HG03280 (cell line): ENCODE results near the gene DPP6.

Experiments used
- ATAC-seq: cut with Tn5 transposase; IDR thresholded peaks from one replicate; pipeline ENCODE4 v1.9.1; 2021; ENCODE audit warnings: mild to moderate bottlenecking, moderate library complexity; ENCODE audit not compliant: unreplicated experiment

The DPP6 gene

DNA sequence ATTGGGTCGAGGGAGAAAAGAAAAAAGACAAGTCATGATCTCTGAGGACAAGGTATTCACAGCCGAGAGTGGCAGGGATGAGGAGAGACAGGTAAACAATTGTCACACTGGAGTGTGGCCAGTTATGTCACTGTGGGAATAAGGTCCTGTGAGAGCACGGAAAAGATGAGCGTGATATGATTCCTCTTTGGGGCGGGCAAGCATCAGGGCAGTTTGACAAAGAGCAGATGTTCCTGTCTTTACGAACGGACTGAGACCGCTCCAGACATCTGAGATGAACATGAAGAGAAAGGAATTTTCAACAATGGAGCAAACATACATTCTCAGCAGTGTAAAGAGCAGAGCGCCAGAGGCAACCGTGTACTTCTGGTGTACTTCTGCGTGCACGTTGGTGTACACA, 278.1 kb downstream of the DPP6 start:
- ATAC-seq: no peak

GRCh38 chr7:154332811-154333580, 280.8 kb downstream of the DPP6 start:
- ATAC-seq: no peak

DNA sequence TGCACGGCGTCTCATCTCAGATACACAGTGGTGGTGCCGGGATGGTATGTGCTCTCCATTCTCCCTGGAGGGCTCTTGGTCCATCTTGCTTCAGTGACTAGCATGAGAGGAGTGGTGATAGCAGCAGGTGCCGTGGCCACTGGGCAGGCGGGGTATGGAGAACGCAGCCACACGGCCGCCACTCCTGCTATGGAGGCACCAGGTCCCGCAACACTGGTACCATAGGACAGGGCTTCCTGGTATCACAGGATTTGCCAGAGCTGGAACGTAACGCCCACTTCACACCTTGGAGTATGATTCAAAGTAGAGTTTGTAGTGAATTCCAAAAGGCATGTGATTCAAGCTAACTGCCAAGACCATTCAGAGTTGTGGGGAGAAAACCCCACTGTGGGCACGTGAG, 284.1 kb downstream of the DPP6 start:
- no peak for ATAC-seq

DNA sequence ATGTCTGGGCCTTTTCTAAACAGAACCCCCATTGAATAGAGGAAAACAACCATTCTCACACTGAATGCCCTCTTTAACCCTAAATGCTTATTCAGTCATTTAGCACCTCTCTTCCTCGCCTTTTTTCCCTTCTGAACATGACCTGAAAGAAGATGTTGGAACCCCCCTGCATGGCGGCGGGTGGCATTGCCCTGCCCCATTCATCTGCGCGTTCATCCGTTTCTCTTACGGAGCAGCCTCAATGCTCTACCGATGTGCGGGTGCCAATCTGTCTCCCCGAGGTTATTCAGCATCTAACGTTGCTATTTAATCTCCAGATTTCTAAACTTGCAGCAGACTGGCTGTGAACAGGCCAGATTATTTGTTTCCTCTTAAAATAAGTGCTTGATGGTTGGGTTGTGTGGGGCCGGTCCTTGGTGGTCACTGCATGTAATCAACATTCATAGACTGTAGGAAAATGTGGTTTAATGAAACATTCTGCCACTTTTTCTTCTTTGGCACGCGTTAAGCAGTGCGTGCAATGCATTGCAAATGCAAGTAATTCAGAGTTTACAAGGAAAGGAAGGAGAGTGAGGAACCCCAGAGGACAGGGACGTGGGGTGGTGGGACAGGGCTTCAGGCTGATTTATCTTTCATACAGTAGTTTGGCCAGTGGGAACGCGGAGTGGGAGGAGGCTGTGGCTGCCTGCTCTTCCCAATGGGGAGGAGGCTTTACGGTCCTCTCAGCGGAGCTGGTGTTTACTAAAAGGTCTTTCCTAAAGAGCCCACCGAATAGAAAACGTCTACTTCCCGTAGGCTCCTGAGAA, 286.7 kb downstream of the DPP6 start:
- ATAC-seq: no peak

DNA sequence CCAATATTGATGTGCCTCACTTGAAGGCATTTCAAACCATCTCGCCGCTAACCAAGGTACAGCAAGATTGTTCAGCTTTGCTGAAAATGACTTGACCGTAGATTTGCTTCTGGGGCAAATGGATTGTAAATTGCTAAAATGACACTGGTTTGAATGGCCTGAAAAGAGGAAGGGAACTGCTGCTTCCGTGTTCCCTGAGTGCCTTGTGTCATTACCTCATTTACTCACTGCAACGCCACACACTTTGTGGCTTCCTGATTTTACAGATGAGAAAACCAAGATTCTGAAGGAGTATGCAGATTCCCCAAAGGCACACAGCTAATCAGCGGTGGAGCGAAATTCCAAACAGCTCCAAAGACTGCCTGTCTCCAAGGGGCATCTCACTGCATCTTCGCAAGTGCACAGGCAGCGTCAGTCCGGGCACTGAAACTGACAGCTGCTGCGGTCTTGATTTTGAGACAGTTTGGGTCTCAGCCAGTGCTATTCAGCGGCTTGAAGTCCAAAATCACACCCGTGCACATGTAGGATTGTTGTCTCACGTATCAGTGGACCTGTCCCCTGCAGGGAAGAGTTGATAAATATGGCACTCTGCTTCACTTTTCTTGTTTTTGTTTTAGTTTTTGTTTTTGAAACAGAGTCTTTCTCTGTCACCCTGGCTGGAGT, 290.9 kb downstream of the DPP6 start:
- ATAC-seq: no peak

DNA sequence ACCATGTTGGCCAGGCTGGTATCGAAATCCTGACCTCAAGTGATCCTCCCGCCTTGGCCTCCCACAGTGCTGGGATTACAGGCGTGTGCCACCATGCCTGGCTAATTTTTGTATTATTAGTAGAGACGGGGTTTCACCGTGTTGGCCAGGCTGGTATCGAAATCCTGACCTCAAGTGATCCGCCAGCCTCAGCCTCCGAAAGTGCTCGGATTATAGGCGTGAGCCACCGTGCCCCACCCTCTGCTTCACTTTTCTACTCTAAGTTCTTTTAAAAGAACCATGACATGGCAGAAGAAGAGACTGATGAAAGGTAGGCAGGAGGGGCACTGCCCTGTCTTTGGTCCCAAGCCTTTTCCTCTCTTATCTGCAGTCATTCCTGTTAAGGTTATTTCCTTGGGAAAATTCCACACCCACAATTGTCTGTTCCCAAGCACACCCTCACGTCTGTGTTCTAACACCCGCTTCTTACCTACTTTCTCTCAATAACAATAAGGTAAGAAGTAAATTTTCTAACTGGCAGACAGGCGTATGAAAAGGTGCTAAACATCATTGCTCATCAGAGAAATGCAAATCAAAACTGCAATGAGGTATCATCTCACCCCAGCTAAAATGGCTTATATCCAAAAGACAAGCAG, 291.7 kb downstream of the DPP6 start:
- ATAC-seq: no peak

GRCh38 chr7:154345093-154345492, 292.9 kb downstream of the DPP6 start:
- ATAC-seq: no peak

GRCh38 chr7:154347700-154348266, 295.6 kb downstream of the DPP6 start:
- no peak for ATAC-seq

DNA sequence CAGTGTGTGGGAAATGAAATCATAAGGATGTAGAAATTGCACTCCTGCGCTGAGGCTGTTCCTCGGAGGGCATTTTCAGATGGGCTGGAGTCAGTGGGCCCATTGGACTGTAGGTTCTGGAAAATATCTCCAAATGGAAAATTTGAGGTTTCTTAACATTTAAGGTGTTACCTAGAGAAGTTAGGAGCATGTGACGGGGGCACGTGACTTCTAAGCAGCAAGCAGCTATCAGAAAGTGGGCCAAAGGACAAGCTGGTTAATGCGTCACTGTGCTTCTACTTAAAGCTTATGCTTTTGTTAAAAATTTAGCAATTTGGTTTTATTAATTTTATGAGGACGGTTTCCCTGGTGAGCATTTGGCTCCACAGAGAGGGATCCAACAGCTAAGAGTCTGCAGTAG, 298.7 kb downstream of the DPP6 start:
- ATAC-seq: no peak

DNA sequence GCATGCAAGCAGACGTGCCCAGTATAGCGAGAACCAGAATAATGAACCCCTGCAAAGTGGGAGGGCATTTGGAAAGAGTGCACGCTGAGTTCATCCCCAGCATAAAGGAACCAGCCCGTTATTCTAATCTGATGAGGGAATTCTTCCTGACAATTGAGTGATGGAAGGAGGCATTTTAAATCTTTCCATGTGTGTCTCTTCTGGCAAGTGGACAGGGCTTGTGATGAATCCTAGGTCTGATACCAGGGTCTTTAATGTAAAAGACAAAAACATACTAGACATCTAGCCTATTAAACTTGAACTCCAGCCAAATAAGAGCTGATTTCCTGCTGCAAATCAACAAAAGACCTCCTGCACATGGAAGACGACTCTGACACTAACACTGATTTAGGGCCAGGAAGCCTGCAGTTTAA, 301.2 kb downstream of the DPP6 start:
- no peak for ATAC-seq

GRCh38 chr7:154364170-154364569, 312.0 kb downstream of the DPP6 start:
- ATAC-seq: no peak

GRCh38 chr7:154371424-154371823, 319.2 kb downstream of the DPP6 start:
- no peak for ATAC-seq

DNA sequence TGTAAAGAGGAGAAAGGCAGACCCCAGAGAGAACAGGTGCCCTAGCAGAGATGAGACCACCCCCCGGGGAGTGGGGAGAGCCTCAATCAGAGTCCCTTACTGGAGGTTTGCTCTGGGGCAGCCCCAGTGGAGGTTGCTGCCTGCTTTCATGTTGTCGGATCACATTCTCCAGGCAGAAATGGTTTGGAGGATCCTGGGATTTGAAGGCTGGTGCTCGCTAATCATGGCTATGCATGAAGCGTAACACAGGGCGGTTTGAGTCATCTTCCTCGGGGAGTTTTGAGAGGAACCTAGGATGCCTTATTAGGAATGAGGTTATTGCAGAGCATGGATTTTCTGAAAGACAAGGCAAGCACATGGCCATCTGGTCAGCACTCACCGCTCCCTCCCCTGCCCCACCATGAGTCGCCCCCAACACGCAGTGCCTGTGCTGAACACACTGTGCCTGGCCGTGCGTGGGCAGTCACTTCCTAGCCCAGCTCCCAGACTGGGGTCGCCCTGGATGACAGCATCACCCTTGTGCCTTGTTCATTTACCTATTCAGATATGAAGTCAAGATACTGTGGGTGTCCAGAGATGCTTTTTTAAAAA, 319.9 kb downstream of the DPP6 start:
- ATAC-seq: no peak

GRCh38 chr7:154373956-154374355, 321.8 kb downstream of the DPP6 start:
- ATAC-seq: no peak

DNA sequence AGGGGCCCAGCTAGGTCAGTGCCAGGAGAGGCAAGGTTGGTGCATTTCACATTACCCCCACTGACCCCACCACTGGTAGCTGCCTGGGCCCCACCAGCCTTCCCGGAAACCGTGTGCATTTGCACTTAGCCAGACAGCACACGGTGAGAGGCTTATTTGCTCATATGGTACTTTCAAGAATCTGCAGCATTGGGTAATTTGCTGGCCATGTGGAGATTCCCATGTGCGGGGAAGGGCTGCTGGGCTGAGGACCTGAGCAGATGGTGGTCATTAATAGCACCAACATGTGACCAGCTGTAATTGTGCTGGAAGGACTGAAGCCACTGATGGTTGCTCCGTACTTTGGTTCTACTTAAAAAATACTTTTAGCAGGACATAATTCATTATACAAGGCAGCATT, 323.8 kb downstream of the DPP6 start:
- ATAC-seq: no peak

DNA sequence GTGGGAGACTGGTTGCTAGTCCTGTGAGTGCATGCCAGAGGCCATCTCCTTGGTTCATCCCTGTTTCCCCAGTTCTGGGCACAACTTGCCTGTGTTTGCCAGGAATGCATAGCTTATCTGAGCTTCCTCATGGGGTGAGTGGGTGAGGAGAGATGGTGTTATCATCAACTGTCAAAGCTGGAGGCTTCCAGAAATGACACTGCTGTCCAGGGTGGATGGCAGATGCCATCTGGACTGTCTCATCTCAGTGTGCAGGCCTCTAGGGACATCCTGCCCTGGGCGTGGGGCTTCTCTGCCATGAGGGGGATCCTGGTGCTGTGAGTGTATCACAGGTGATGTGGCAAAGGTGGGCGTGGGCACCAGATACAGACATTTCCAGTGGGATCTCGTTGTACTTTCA, 328.6 kb downstream of the DPP6 start:
- no peak for ATAC-seq

DNA sequence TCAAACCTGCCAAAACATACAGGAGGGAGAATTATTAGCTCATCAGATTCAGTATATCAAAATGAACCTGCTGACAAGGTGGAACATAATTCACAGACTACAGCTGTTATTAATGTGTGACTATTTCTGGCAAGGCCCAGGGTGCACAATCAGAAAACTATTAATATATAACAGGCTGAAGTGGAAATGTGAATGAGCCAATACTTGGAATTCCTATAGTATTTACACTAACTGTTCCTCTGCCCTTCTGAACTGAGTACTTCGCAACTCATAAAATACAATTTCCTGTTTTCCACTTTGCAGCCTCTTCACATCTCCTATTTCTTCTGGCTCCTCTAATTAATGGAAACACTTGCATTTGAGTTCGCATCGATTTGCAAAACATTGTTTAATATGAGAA, 330.8 kb downstream of the DPP6 start:
- no peak for ATAC-seq

DNA sequence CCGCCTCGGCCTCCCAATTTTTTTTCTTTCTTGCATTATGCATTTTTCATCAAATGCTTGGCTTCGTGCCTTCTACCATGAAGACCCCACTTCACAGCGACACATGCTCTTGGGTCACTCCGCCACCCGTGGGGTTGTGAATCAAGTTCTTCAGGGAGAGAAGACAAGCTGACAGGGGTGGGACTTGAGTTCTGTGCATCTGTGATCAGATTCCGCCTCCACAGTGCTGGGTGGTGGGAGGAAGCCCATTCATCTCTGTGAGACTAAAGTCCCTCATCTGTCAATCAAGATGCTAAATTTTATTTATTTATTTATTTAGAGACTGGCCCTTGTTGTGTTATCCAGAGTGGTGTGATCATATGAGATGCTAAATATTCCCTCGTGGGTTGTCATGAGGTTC, 333.0 kb downstream of the DPP6 start:
- ATAC-seq: no peak

GRCh38 chr7:154387252-154387651, 335.1 kb downstream of the DPP6 start:
- ATAC-seq: no peak

DNA sequence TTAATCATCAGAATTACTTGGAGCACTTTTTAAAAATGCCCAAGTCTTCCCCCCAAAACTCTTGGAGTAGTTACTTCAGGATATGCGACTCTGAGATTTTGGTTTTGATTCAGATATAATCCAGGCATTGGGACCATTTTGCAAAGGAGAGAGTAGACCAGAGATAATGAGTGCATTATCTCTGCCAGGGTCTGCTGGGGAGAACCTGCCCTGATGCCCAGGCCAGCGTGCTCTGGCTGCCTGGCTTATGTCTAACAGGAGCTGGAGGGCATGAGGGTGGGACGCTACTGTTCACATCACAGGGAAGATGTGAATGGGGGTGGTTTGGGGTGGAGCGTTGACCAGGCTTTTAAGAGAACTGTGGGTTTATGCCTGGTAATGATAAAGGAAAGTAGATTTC, 336.2 kb downstream of the DPP6 start:
- no peak for ATAC-seq

- no peak for ATAC-seq
Observed at GRCh38 chr7:154388999-154389398, 336.8 kb downstream of the DPP6 start.
